H1 (cell line): ENCODE measurements around the gene CPNE4. TPM values are rescaled to one million over a fixed set of nuclear protein-coding genes. Genes with fewer than 3 reads are reported as not detected.

Experiments
- CTCF ChIA-PET: fragments of 300-600 bp; sonication (Branson Sonifier 250); formaldehyde crosslinking; loops from one replicate; lab custom pipeline; 2021; ENCODE audit not compliant: partially characterized antibody; lab: Charles Lee
- POLR2A ChIA-PET: fragments of 300-600 bp; sonication (Branson Sonifier 250); formaldehyde crosslinking; loops from one replicate; lab custom pipeline; 2021; ENCODE audit warnings: inconsistent platforms; ENCODE audit not compliant: partially characterized antibody; lab: Charles Lee
- DNase-seq, 2 experiments: peaks; one replicate each; pipeline versions ENCODE4 v3.0.0 to v3.0.0-alpha.2; 2010 to 2022; ENCODE audit warnings: low spot score in 2 of 2, low read depth in 1 of 2, mixed read lengths in 1 of 2
- FAIRE-seq: peaks from 2 replicates; lab custom pipeline; 2011; peaks lifted over from hg19 to GRCh38; lab: Jason Lieb, UNC
- H2AFZ ChIP-seq: 2 replicates; pipeline ENCODE4 v1.8.1; 2012; ENCODE audit warnings: low read length, inconsistent platforms
- H2AK5ac ChIP-seq: 2 replicates; pipeline ENCODE4 v1.6.1; 2013; ENCODE audit warnings: low read depth, low read length
- H2BK120ac ChIP-seq: replicated peaks from 2 replicates; pipeline ENCODE3; 2013; ENCODE audit warnings: low read depth, low read length, inconsistent platforms
- H2BK12ac ChIP-seq: 2 replicates; pipeline ENCODE4 v1.6.1; 2013; ENCODE audit warnings: low read depth, low read length
- H2BK15ac ChIP-seq: 2 replicates; pipeline ENCODE4 v1.6.1; 2013; ENCODE audit warnings: low read length
- H2BK20ac ChIP-seq: 2 replicates; pipeline ENCODE4 v1.6.1; 2013; ENCODE audit warnings: low read length
- H2BK5ac ChIP-seq: 2 replicates; pipeline ENCODE4 v1.6.1; 2013; ENCODE audit warnings: low read depth, low read length
- H3K14ac ChIP-seq: 2 replicates; pipeline ENCODE4 v1.6.1; 2013; ENCODE audit warnings: inconsistent platforms; ENCODE audit not compliant: insufficient read length
- H3K18ac ChIP-seq: 2 replicates; pipeline ENCODE4 v1.6.1; 2013; ENCODE audit warnings: low read length; ENCODE audit errors: extremely low read depth
- H3K23ac ChIP-seq: 2 replicates; pipeline ENCODE4 v1.6.1; 2013; ENCODE audit warnings: inconsistent platforms; ENCODE audit not compliant: insufficient read length
- H3K23me2 ChIP-seq: 2 replicates; pipeline ENCODE4 v1.6.1; 2013; ENCODE audit warnings: low read depth, low read length
- H3K27ac ChIP-seq: 2 replicates; pipeline ENCODE4 v1.6.1; 2011; ENCODE audit warnings: low read depth, low read length, inconsistent platforms
- H3K27me3 ChIP-seq, 4 experiments: replicated peaks in 1 of 4; 1 replicate in 1 of 4; 2 replicates in 3 of 4; pipeline versions ENCODE4 v1.6.1 to v1.8.1; 2011 to 2013; ENCODE audit warnings: low read length in 3 of 4, mild to moderate bottlenecking in 3 of 4, inconsistent platforms in 2 of 4, mixed read lengths in 2 of 4, moderate library complexity in 1 of 4; ENCODE audit not compliant: control insufficient read depth in 3 of 4, insufficient read depth in 3 of 4; ENCODE audit errors: extremely low read depth in 1 of 4
- H3K36me3 ChIP-seq, 4 experiments: 2 replicates each; pipeline versions ENCODE4 v1.6.1 to v1.8.1; 2011 to 2013; ENCODE audit warnings: mild to moderate bottlenecking in 4 of 4, low read length in 3 of 4, moderate library complexity in 2 of 4, control low read depth in 1 of 4, inconsistent platforms in 1 of 4; ENCODE audit not compliant: insufficient read depth in 4 of 4, control insufficient read depth in 2 of 4
- H3K4ac ChIP-seq: replicated peaks from 2 replicates; pipeline ENCODE3; 2013; ENCODE audit warnings: low read length, low read depth, mixed read lengths, inconsistent platforms; ENCODE audit not compliant: insufficient read length
- H3K4me1 ChIP-seq, 4 experiments: replicated peaks in 1 of 4; 1 replicate in 1 of 4; 2 replicates in 3 of 4; pipeline versions ENCODE4 v1.6.1 to v1.8.1; 2011 to 2013; ENCODE audit warnings: low read length in 3 of 4, inconsistent platforms in 2 of 4, mixed read lengths in 1 of 4; ENCODE audit not compliant: insufficient read depth in 4 of 4, control insufficient read depth in 3 of 4
- H3K4me2 ChIP-seq, 2 experiments: 2 replicates each; pipeline versions ENCODE4 v1.6.1 to v1.8.1; 2011 to 2013; ENCODE audit warnings: low read depth in 2 of 2, low read length in 2 of 2, control low read depth in 1 of 2, inconsistent platforms in 1 of 2, mild to moderate bottlenecking in 1 of 2; ENCODE audit not compliant: insufficient read depth in 1 of 2
- H3K4me3 ChIP-seq, 4 experiments: fragments of 200-600, 300-600 bp in 1 of 4; sonication (generic), shearing (Covaris generic), sonication (Bioruptor Twin) in 1 of 4; 2 replicates each; pipeline versions ENCODE4 v1.5.1 to v1.8.1; 2011 to 2016; ENCODE audit warnings: low read length in 4 of 4, low read depth in 3 of 4, control low read depth in 2 of 4, inconsistent platforms in 2 of 4, mild to moderate bottlenecking in 2 of 4, mixed read lengths in 1 of 4, moderate library complexity in 1 of 4; ENCODE audit not compliant: insufficient read depth in 2 of 4; ENCODE audit errors: extremely low read depth in 1 of 4
- H3K56ac ChIP-seq: replicated peaks from 2 replicates; pipeline ENCODE3; 2013; ENCODE audit warnings: low read depth, mild to moderate bottlenecking, mixed read lengths, low read length, inconsistent platforms; ENCODE audit not compliant: insufficient read length
- H3K79me1 ChIP-seq: 2 replicates; pipeline ENCODE4 v1.6.1; 2013; ENCODE audit warnings: low read depth, low read length, control low read depth
- H3K79me2 ChIP-seq, 2 experiments: 2 replicates each; pipeline versions ENCODE4 v1.6.1 to v1.8.1; 2012 to 2013; ENCODE audit warnings: low read length in 2 of 2, mild to moderate bottlenecking in 2 of 2, inconsistent platforms in 1 of 2; ENCODE audit not compliant: insufficient read depth in 2 of 2, control insufficient read depth in 1 of 2
- H3K9ac ChIP-seq, 4 experiments: replicated peaks in 1 of 4; 1 replicate in 1 of 4; 2 replicates in 3 of 4; pipeline versions ENCODE4 v1.6.1 to v1.8.1; 2011 to 2013; ENCODE audit warnings: low read depth in 3 of 4, low read length in 3 of 4, control low read depth in 2 of 4, mild to moderate bottlenecking in 2 of 4, moderate library complexity in 2 of 4, inconsistent platforms in 1 of 4; ENCODE audit errors: extremely low read depth in 1 of 4
- H3K9me3 ChIP-seq, 2 experiments: 2 replicates each; pipeline versions ENCODE4 v1.6.1 to v1.8.1; 2012 to 2013; ENCODE audit warnings: mild to moderate bottlenecking in 2 of 2, moderate library complexity in 2 of 2, control low read depth in 1 of 2, inconsistent platforms in 1 of 2, low read depth in 1 of 2, low read length in 1 of 2, mixed read lengths in 1 of 2; ENCODE audit not compliant: insufficient read depth in 2 of 2
- H4K20me1 ChIP-seq, 2 experiments: replicated peaks in 1 of 2; 2 replicates each; pipeline versions ENCODE3 to v1.8.1; 2011 to 2013; ENCODE audit warnings: inconsistent platforms in 2 of 2, low read length in 2 of 2, mild to moderate bottlenecking in 1 of 2; ENCODE audit not compliant: insufficient read depth in 2 of 2, control insufficient read depth in 1 of 2
- H4K5ac ChIP-seq: 2 replicates; pipeline ENCODE4 v1.6.1; 2013; ENCODE audit warnings: low read length, low read depth, mixed read lengths, inconsistent platforms; ENCODE audit not compliant: insufficient read length
- H4K8ac ChIP-seq: 2 replicates; pipeline ENCODE4 v1.8.0; 2013; ENCODE audit warnings: mild to moderate bottlenecking, moderate library complexity, low read length, inconsistent platforms; ENCODE audit not compliant: insufficient read depth; ENCODE audit errors: extremely low read depth
- H4K91ac ChIP-seq: replicated peaks from 2 replicates; pipeline ENCODE3; 2013; ENCODE audit warnings: low read length, mixed read lengths, inconsistent platforms; ENCODE audit not compliant: insufficient read length
- EZH2 ChIP-seq: fragments of 200-600 bp; sonication (generic); IDR thresholded peaks from 2 replicates; pipeline ENCODE4 v1.7.1; 2012; ENCODE audit warnings: low read depth, mild to moderate bottlenecking, moderate library complexity, low read length, inconsistent platforms; ENCODE audit not compliant: severe bottlenecking
- POLR2A ChIP-seq, 2 experiments: IDR thresholded peaks; 1 replicate in 1 of 2; 2 replicates in 1 of 2; pipeline ENCODE4 v1.6.1; 2011; ENCODE audit warnings: low read depth in 2 of 2, low read length in 2 of 2, mild to moderate bottlenecking in 2 of 2; ENCODE audit errors: control extremely low read depth in 1 of 2
- SUZ12 ChIP-seq: fragments of 200-600 bp; sonication (generic); IDR thresholded peaks from 2 replicates; pipeline ENCODE4 v1.6.1; 2012; ENCODE audit warnings: mild to moderate bottlenecking, inconsistent platforms, low read length, moderate library complexity, mixed read lengths
- WGBS, 2 experiments: shearing (Covaris generic) in 1 of 2; methylation state at CpG; one replicate each; pipeline versions ENCODE4 v1.1.6 to v1.1.7; 2013 to 2015; ENCODE audit warnings: low lambda C conversion rate in 2 of 2, mixed read lengths in 2 of 2, inconsistent platforms in 1 of 2, low coverage in 1 of 2, missing lambda C conversion rate in 1 of 2; ENCODE audit not compliant: insufficient replicate concordance in 2 of 2, insufficient coverage in 1 of 2, insufficient read length in 1 of 2; ENCODE audit errors: extremely low coverage in 1 of 2, missing lambda C conversion rate in 1 of 2; 5-methylcytosine and 5-hydroxymethylcytosine counted together
- polyA plus RNA-seq, 7 experiments: library from polyadenylated mRNA; depleted of rRNA in 3 of 7; stranded (reverse) in 5 of 7; unstranded in 2 of 7; fragments of >200 nt in 5 of 7; fragments of 200-250 nt in 2 of 7; gene quantifications; 1 replicate in 5 of 7; 2 replicates in 1 of 7; 4 replicates in 1 of 7; pipeline versions ENCODE4 v1.2.1 to v1.2.3, GENCODE V29; 2011 to 2013; ENCODE audit warnings: missing spikeins in 2 of 7, mixed read lengths in 2 of 7
- total RNA-seq: library from RNA; stranded (reverse); fragmentation: NEBNext Ultra II Directional; extraction: Animal tissue kit (Norgen Biotek cat#: 25700); gene quantifications from 2 replicates; pipeline ENCODE4 v1.2.1, GENCODE V29; 2021
- TF ChIP-seq, protein P1 (sequence below): IDR thresholded peaks from 2 replicates; pipeline ENCODE4 v1.6.1; 2012; ENCODE audit warnings: inconsistent platforms
- TF ChIP-seq, protein P2 (sequence below): IDR thresholded peaks from 2 replicates; pipeline ENCODE4 v1.6.1; 2011; ENCODE audit warnings: low read length, improper control_type of control experiment
- TF ChIP-seq, protein P3 (sequence below): IDR thresholded peaks from 2 replicates; pipeline ENCODE4 v1.6.1; 2012; ENCODE audit warnings: inconsistent platforms

The CPNE4 gene
- total and polyA plus RNA-seq, 2 of the 8 experiments (the other 6 are each of a cell fraction or from before 2014, with no cell fraction given): 0.82 to 3.8 TPM

DNA sequence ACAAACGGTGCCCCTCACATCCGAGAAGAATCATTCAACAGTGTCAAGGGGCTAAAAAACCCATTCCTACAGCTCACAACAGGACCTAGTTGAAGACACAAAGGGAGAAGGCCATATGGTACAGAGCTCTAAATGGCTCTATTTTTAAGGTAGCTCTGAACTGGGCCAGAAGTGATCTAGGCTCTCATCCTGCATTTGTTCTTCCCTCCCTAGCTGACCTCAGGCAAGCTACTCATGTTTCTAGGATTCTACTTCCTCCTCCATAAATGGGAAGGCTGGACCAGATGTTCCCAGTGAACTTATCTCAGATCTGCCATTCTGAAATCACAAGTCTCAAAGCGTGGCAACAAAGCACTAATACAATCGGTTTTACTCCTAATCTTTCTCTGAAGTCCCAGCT is 62.3 kb downstream of the CPNE4 start:
- H3K36me3 ChIP-seq: no peaks in the 10 kb centered on the region
- ChIA-PET POLR2A (interaction anchor here (2.1 kb wide), 1 partner anchor 12 kb away, joined by 5 read pairs; no protein-coding TSS in a partner anchor), CTCF (interaction anchor here (0.8 to 1.2 kb wide), 4 partner anchors 8 to 34 kb away, joined by 3 to 4 read pairs (median 4); no protein-coding TSS in a partner anchor)
- no peak overlapping the region for H3K9ac ChIP-seq
- H3K14ac ChIP-seq: no peak overlapping the region
- no peak overlapping the region for H4K91ac ChIP-seq
- no peak overlapping the region for H4K8ac ChIP-seq
- H3K79me1 ChIP-seq: no peaks in the 10 kb centered on the region
- 93% methylated on average over 4 of the region's 4 CpGs; no CpG with 5 or more reads in 1 of the 2 experiments for WGBS, 2 experiments
- H2BK12ac ChIP-seq: no peak overlapping the region; the same call in 1 of the 2 replicates
- no peaks in the 10 kb centered on the region for H3K27me3 ChIP-seq
- H2BK20ac ChIP-seq: no peak overlapping the region
- H3K27ac ChIP-seq: no peak overlapping the region
- DNase-seq (no peak), FAIRE-seq (no peak)
- no peaks in the 10 kb centered on the region for H3K79me2 ChIP-seq
- no peak overlapping the region for H2BK5ac ChIP-seq
- no peak overlapping the region for H2BK15ac ChIP-seq
- no peak overlapping the region for H2BK120ac ChIP-seq
- H2AFZ ChIP-seq: no peak overlapping the region
- no peak overlapping the region for H3K4me2 ChIP-seq
- no peak overlapping the region for H3K4ac ChIP-seq
- TF ChIP-seq SUZ12: no peak
- TF ChIP-seq, protein P1, sequence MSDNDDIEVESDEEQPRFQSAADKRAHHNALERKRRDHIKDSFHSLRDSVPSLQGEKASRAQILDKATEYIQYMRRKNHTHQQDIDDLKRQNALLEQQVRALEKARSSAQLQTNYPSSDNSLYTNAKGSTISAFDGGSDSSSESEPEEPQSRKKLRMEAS: no peak
- TF ChIP-seq, protein P2, sequence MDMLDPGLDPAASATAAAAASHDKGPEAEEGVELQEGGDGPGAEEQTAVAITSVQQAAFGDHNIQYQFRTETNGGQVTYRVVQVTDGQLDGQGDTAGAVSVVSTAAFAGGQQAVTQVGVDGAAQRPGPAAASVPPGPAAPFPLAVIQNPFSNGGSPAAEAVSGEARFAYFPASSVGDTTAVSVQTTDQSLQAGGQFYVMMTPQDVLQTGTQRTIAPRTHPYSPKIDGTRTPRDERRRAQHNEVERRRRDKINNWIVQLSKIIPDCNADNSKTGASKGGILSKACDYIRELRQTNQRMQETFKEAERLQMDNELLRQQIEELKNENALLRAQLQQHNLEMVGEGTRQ: no peak
- TF ChIP-seq, protein P3, sequence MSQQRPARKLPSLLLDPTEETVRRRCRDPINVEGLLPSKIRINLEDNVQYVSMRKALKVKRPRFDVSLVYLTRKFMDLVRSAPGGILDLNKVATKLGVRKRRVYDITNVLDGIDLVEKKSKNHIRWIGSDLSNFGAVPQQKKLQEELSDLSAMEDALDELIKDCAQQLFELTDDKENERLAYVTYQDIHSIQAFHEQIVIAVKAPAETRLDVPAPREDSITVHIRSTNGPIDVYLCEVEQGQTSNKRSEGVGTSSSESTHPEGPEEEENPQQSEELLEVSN: no peak
- no peak for TF ChIP-seq POLR2A (IDR thresholded peaks at IDR 0.05; ENCODE audit: control extremely low read depth in 1 of 2, low read depth in 2 of 2, low read length in 2 of 2)
- no peak for TF ChIP-seq EZH2
- H3K4me1 ChIP-seq: peaks cover 0 to 7% (median 0%) of the 10 kb centered on the region in 4 experiments; a peak in 2 of 7 replicates
- H3K56ac ChIP-seq: no peak overlapping the region
- H4K20me1 ChIP-seq: no peaks in the 10 kb centered on the region
- H4K5ac ChIP-seq: no peak overlapping the region
- no peaks in the 10 kb centered on the region for H3K9me3 ChIP-seq
- no peak overlapping the region for H3K18ac ChIP-seq
- H3K4me3 ChIP-seq: no peak overlapping the region
- no peak overlapping the region for H2AK5ac ChIP-seq
- H3K23me2 ChIP-seq: no peaks in the 10 kb centered on the region
- H3K23ac ChIP-seq: no peak overlapping the region
